GM18907 (cell line): Measurements from ENCODE around the gene PARVB.
A peak's percentile ranks its signal among the peaks of the same experiment; 100 is the strongest.
"Not testable (repeated sequence)": the region's sequence is repeated elsewhere in the genome, so short reads cannot be mapped to it uniquely, and the experiment has no call there.

Experiments used
- ATAC-seq: cut with Tn5 transposase; IDR thresholded peaks from one replicate; pipeline ENCODE4 v1.9.1; 2021; ENCODE audit warnings: mild to moderate bottlenecking, moderate library complexity; ENCODE audit not compliant: unreplicated experiment

Gene PARVB

GRCh38 chr22:44050766-44051355, 26.8 kb downstream of the PARVB start:
- ATAC-seq = no peak

GRCh38 chr22:44051358-44051757, 27.3 kb downstream of the PARVB start:
- ATAC-seq = no peak

GRCh38 chr22:44051961-44052360, 27.9 kb downstream of the PARVB start:
- no peak for ATAC-seq

- ATAC-seq = no peak
These were observed 31.7 kb downstream of the PARVB start for GRCh38 chr22:44055805-44056204.

- not testable (repeated sequence) for ATAC-seq
These were observed 32.5 kb downstream of the PARVB start for GRCh38 chr22:44056649-44057048.

- ATAC-seq = no peak
These were observed 33.4 kb downstream of the PARVB start for GRCh38 chr22:44057401-44057987.

- ATAC-seq = no peak
These were observed 39.6 kb downstream of the PARVB start for GRCh38 chr22:44063462-44064371.

- ATAC-seq = no peak
These were observed 42.9 kb downstream of the PARVB start for GRCh38 chr22:44067033-44067432.

GRCh38 chr22:44067901-44068300, 43.8 kb downstream of the PARVB start:
- no peak for ATAC-seq

GRCh38 chr22:44068422-44069191, 44.5 kb downstream of the PARVB start:
- peak; percentile 58 for ATAC-seq

GRCh38 chr22:44070029-44070428, 45.9 kb downstream of the PARVB start:
- ATAC-seq = no peak

GRCh38 chr22:44071781-44072326, 47.8 kb downstream of the PARVB start:
- ATAC-seq = no peak

GRCh38 chr22:44074337-44074984, 50.4 kb downstream of the PARVB start:
- ATAC-seq = no peak

GRCh38 chr22:44075022-44075421, 50.9 kb downstream of the PARVB start:
- no peak for ATAC-seq

GRCh38 chr22:44075670-44076069, 51.6 kb downstream of the PARVB start:
- ATAC-seq = no peak

- no peak for ATAC-seq
These were observed 52.7 kb downstream of the PARVB start for GRCh38 chr22:44076825-44077224.

- no peak for ATAC-seq
These were observed 57.1 kb downstream of the PARVB start for GRCh38 chr22:44080936-44081861.

GRCh38 chr22:44082801-44083200, 58.7 kb downstream of the PARVB start:
- no peak for ATAC-seq

- no peak for ATAC-seq
These were observed 60.1 kb downstream of the PARVB start for GRCh38 chr22:44084044-44084772.
